Renal pelvis (tissue), 4 donors: ENCODE data around the gene GRM8. TPM values are rescaled to one million over a fixed set of nuclear protein-coding genes. Genes with fewer than 3 reads are reported as not detected.

ENCODE experiments used
- DNase-seq: peaks from one replicate; pipeline ENCODE4 v3.0.0-alpha.2; 2013
- polyA plus RNA-seq, 3 donors: library from polyadenylated mRNA; unstranded; fragments of 120-200 nt; gene quantifications; one replicate each; pipeline ENCODE4 v1.2.1, GENCODE V29; 2013; ENCODE audit not compliant: insufficient read length in 3 of 3

Gene GRM8
- polyA plus RNA-seq, 3 donors: 8.3 to 9.5 (median 9.1) TPM

- DNase-seq: no peak
These were observed 101.4 kb downstream of the GRM8 start for GRCh38 chr7:127151379-127151778.

- DNase-seq: no peak
These were observed 102.2 kb downstream of the GRM8 start for GRCh38 chr7:127150543-127150942.

GRCh38 chr7:127146746-127147536 is 105.8 kb downstream of the GRM8 start:
- DNase-seq: no peak

GRCh38 chr7:127137146-127137545 is 115.6 kb downstream of the GRM8 start:
- no peak for DNase-seq

GRCh38 chr7:127135871-127136485 is 116.8 kb downstream of the GRM8 start:
- no peak for DNase-seq

- no peak for DNase-seq
These were observed 129.5 kb downstream of the GRM8 start for GRCh38 chr7:127123220-127123619.

GRCh38 chr7:127119517-127119916 is 133.2 kb downstream of the GRM8 start:
- no peak for DNase-seq

GRCh38 chr7:127114742-127115265 is 137.9 kb downstream of the GRM8 start:
- no peak for DNase-seq

- DNase-seq: peak; percentile 83
These were observed 145.1 kb downstream of the GRM8 start for GRCh38 chr7:127107601-127108007.

GRCh38 chr7:127093340-127093739 is 159.4 kb downstream of the GRM8 start:
- DNase-seq: no peak

- no peak for DNase-seq
These were observed 161.1 kb downstream of the GRM8 start for GRCh38 chr7:127091620-127092019.

GRCh38 chr7:127089146-127089545 is 163.6 kb downstream of the GRM8 start:
- no peak for DNase-seq

- no peak for DNase-seq
These were observed 171.2 kb downstream of the GRM8 start for GRCh38 chr7:127081539-127081938.

- no peak for DNase-seq
These were observed 172.2 kb downstream of the GRM8 start for GRCh38 chr7:127080576-127080975.

GRCh38 chr7:127066974-127067373 is 185.8 kb downstream of the GRM8 start:
- peak; percentile 3 for DNase-seq

- DNase-seq: no peak
These were observed 193.3 kb downstream of the GRM8 start for GRCh38 chr7:127059475-127059874.

GRCh38 chr7:127057918-127058317 is 194.8 kb downstream of the GRM8 start:
- no peak for DNase-seq

- no peak for DNase-seq
These were observed 196.5 kb downstream of the GRM8 start for GRCh38 chr7:127056202-127056601.

- DNase-seq: no peak
These were observed 205.2 kb downstream of the GRM8 start for GRCh38 chr7:127047521-127047920.

GRCh38 chr7:127041689-127042452 is 210.9 kb downstream of the GRM8 start:
- DNase-seq: no peak

- DNase-seq: no peak
These were observed 212.7 kb downstream of the GRM8 start for GRCh38 chr7:127040042-127040441.

GRCh38 chr7:127039541-127039940 is 213.2 kb downstream of the GRM8 start:
- no peak for DNase-seq
